AG08395 (cell line): Measurements from ENCODE around the gene MOB2.
"Not testable (repeated sequence)": the region's sequence is repeated elsewhere in the genome, so short reads cannot be mapped to it uniquely, and the experiment has no call there.

Experiments used
- DNase-seq: peaks from one replicate; pipeline ENCODE4 v3.0.0; 2012; ENCODE audit warnings: mixed read lengths, low spot score

The MOB2 gene

GRCh38 chr11:1442163-1442562 is 44.4 kb downstream of the MOB2 start:
- DNase-seq: peak; percentile 59

- DNase-seq: no peak
Measured at GRCh38 chr11:1440496-1440895, 46.1 kb downstream of the MOB2 start.

- no peak for DNase-seq
Measured at GRCh38 chr11:1440066-1440465, 46.5 kb downstream of the MOB2 start.

- no peak for DNase-seq
Measured at GRCh38 chr11:1439341-1439740, 47.2 kb downstream of the MOB2 start.

GRCh38 chr11:1438967-1439330 is 47.6 kb downstream of the MOB2 start:
- DNase-seq: no peak

GRCh38 chr11:1438261-1438966 is 48.2 kb downstream of the MOB2 start:
- no peak for DNase-seq

- DNase-seq: no peak
Measured at GRCh38 chr11:1437500-1437899, 49.1 kb downstream of the MOB2 start.

- no peak for DNase-seq
Measured at GRCh38 chr11:1436468-1437039, 50.0 kb downstream of the MOB2 start.

- DNase-seq: no peak
Measured at GRCh38 chr11:1435820-1436467, 50.6 kb downstream of the MOB2 start.

- DNase-seq: not testable (repeated sequence)
Measured at GRCh38 chr11:1435479-1435819, 51.1 kb downstream of the MOB2 start.

GRCh38 chr11:1433977-1434640 is 52.5 kb downstream of the MOB2 start:
- no peak for DNase-seq

GRCh38 chr11:1433568-1433967 is 53.0 kb downstream of the MOB2 start:
- DNase-seq: no peak

- no peak for DNase-seq
Measured at GRCh38 chr11:1428762-1429316, 57.7 kb downstream of the MOB2 start.

- DNase-seq: no peak
Measured at GRCh38 chr11:1425439-1425838, 61.1 kb downstream of the MOB2 start.

- DNase-seq: no peak
Measured at GRCh38 chr11:1425006-1425405, 61.6 kb downstream of the MOB2 start.

- DNase-seq: not testable (repeated sequence)
Measured at GRCh38 chr11:1423406-1423805, 63.2 kb downstream of the MOB2 start.

GRCh38 chr11:1422981-1423380 is 63.6 kb downstream of the MOB2 start:
- DNase-seq: no peak

GRCh38 chr11:1422481-1422880 is 64.1 kb downstream of the MOB2 start:
- DNase-seq: no peak

- no peak for DNase-seq
Measured at GRCh38 chr11:1421291-1421690, 65.3 kb downstream of the MOB2 start.

- DNase-seq: no peak
Measured at GRCh38 chr11:1419811-1420210, 66.8 kb downstream of the MOB2 start.
